MM.1S (cell line): Measurements from ENCODE around the gene GAA.
"Not testable (repeated sequence)": the region's sequence is repeated elsewhere in the genome, so short reads cannot be mapped to it uniquely, and the experiment has no call there.

Experiments
- DNase-seq: peaks from one replicate; pipeline ENCODE4 v3.0.0-alpha.2; 2015
- H2AFZ ChIP-seq: fragments of 300-600 bp; sonication (generic); 2 replicates; pipeline ENCODE4 v1.6.0; 2016; ENCODE audit warnings: antibody characterized with exemption, low read length
- H3F3A ChIP-seq: fragments of 300-600 bp; sonication (generic); 2 replicates; pipeline ENCODE4 v1.6.1; 2016; ENCODE audit warnings: mild to moderate bottlenecking, antibody characterized with exemption, low read length, moderate library complexity, mixed read lengths; ENCODE audit not compliant: insufficient read depth
- H3K27ac ChIP-seq: fragments of 300-600 bp; sonication (generic); 2 replicates; pipeline ENCODE4 v1.5.1; 2016; ENCODE audit warnings: mild to moderate bottlenecking, low read length
- H3K27me3 ChIP-seq: fragments of 300-600 bp; sonication (generic); replicated peaks from 2 replicates; pipeline ENCODE4 v1.6.0; 2016; ENCODE audit warnings: low read length; ENCODE audit not compliant: insufficient read depth
- H3K36me3 ChIP-seq: fragments of 300-600 bp; sonication (generic); replicated peaks from 2 replicates; pipeline ENCODE4 v1.6.1; 2016; ENCODE audit warnings: mild to moderate bottlenecking, low read length, mixed read lengths; ENCODE audit not compliant: insufficient read depth
- H3K4me1 ChIP-seq: fragments of 300-600 bp; sonication (generic); 2 replicates; pipeline ENCODE4 v1.6.1; 2016; ENCODE audit warnings: low read length, mixed read lengths
- H3K4me2 ChIP-seq: fragments of 300-600 bp; sonication (generic); 2 replicates; pipeline ENCODE4 v1.6.0; 2016; ENCODE audit warnings: low read depth, low read length
- H3K4me3 ChIP-seq: fragments of 300-600 bp; sonication (generic); 2 replicates; pipeline ENCODE4 v1.5.1; 2016; ENCODE audit warnings: low read length, mixed read lengths
- H3K79me2 ChIP-seq: fragments of 300-600 bp; sonication (generic); 2 replicates; pipeline ENCODE4 v1.6.1; 2016; ENCODE audit warnings: mixed run types, low read length, mixed read lengths
- H3K9ac ChIP-seq: fragments of 300-600 bp; sonication (generic); 2 replicates; pipeline ENCODE4 v1.6.1; 2016; ENCODE audit warnings: low read length, mixed read lengths
- H3K9me2 ChIP-seq: fragments of 300-600 bp; sonication (generic); replicated peaks from 2 replicates; pipeline ENCODE4 v1.6.1; 2016; ENCODE audit warnings: mild to moderate bottlenecking, low read length, mixed read lengths; ENCODE audit not compliant: insufficient read depth
- H3K9me3 ChIP-seq: fragments of 300-600 bp; sonication (generic); replicated peaks from 2 replicates; pipeline ENCODE4 v1.6.1; 2016; ENCODE audit warnings: mild to moderate bottlenecking, low read length, mixed read lengths; ENCODE audit not compliant: insufficient read depth
- H4K20me1 ChIP-seq: fragments of 300-600 bp; sonication (generic); 2 replicates; pipeline ENCODE4 v1.6.1; 2016; ENCODE audit warnings: mild to moderate bottlenecking, low read length, moderate library complexity, mixed read lengths; ENCODE audit not compliant: insufficient read depth
- CTCF ChIP-seq: fragments of 300-600 bp; sonication (generic); IDR thresholded peaks from 2 replicates; pipeline ENCODE4 v1.5.1; 2016; ENCODE audit warnings: antibody characterized with exemption, low read length, mixed read lengths
- EZH2 ChIP-seq: fragments of 300-600 bp; sonication (generic); optimal IDR thresholded peaks from 2 replicates; pipeline ENCODE3; 2017; ENCODE audit warnings: low read depth, mild to moderate bottlenecking, antibody characterized with exemption, low read length, mixed read lengths
- EZH2phosphoT487 ChIP-seq: fragments of 300-600 bp; sonication (generic); IDR thresholded peaks from 2 replicates; pipeline ENCODE4 v1.6.1; 2018; ENCODE audit warnings: antibody characterized with exemption, low read length

GAA gene

DNA sequence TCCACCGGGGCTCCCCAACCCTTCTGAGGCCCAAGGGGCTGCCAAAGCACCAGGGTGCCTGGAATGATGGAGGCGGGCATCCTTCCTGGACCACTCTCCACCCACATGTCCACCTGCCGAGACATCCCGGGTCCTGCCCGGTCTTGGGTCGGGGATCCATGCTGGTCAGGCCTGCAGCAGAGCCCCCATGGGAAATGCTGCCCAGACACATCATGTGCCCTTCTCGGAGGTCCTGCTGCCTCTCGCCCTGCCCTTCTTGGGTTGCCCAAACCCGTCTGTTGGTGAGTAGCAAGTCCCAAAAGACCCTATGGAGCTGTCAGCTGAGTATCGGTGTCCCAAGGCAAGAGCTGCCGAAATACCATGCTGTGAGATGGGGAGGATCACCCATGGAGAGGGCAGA lies 14.8 kb upstream of the GAA start:
- no peaks in the 10 kb centered on the region for H3F3A ChIP-seq
- H3K27me3 ChIP-seq = peaks cover 94% of the 10 kb centered on the region
- H3K79me2 ChIP-seq = no peaks in the 10 kb centered on the region
- H3K4me2 ChIP-seq = no peak overlapping the region
- no peak for DNase-seq
- H3K27ac ChIP-seq = no peak overlapping the region
- H3K9me2 ChIP-seq = no peaks in the 10 kb centered on the region
- no peaks in the 10 kb centered on the region for H3K9me3 ChIP-seq
- H3K36me3 ChIP-seq = no peaks in the 10 kb centered on the region
- no peak overlapping the region for H3K9ac ChIP-seq
- H2AFZ ChIP-seq = no peak overlapping the region
- TF ChIP-seq EZH2 (no peak), CTCF (no peak), EZH2phosphoT487 (no peak)
- no peaks in the 10 kb centered on the region for H3K4me1 ChIP-seq
- no peak overlapping the region for H3K4me3 ChIP-seq
- H4K20me1 ChIP-seq = no peaks in the 10 kb centered on the region

DNA sequence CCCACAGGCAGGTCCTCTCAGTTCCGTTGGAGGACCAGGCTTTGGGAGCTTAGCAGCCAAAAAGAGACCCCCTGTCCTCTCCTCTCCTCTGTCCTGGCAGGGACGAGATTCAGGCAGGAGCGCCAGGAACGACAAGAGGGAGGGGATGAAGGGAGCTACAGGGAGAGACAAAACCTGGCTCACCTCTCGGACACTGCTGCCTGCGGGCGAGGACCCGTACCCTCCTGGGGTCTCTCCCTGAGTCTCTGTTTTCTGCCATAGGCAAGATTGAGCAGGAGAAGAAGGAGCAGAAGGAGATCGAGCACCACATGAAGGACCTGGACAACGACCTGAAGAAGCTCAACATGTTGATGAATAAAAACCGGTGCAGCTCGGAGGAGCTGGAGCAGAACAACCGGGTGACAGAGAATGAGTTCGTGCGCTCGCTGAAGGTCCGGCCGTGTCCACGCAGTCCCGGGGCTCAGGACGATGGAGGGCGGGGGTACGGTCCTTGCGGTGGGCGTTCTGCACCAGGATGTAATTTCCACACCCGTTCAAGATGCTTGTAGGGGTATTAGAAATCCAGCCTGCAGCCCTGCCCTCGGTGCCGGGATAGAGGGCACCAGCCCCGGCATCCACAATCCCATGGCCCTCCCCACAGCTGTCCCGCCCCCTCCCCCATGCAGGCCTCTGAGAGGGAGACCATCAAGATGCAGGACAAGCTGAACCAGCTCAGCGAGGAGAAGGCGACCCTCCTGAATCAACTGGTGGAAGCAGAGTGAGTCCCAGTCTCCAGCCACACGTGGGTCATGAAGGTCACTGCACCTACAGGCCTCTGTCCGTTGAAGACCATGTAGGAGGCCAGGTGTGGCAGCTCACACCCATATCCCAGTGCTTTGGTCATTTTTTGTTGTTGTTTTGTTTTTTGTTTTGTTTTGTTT lies 13.8 kb upstream of the GAA start:
- Histone ChIP-seq H3F3A (no peaks in the 10 kb centered on the region), H3K27me3 (peaks cover 96% of the 10 kb centered on the region)
- no peak for TF ChIP-seq EZH2
- no peak for TF ChIP-seq EZH2phosphoT487
- TF ChIP-seq CTCF = no peak

GRCh38 chr17:80089762-80090161 lies 11.6 kb upstream of the GAA start:
- H2AFZ ChIP-seq = no peak overlapping the region
- no peaks in the 10 kb centered on the region for H3K4me1 ChIP-seq
- no peak overlapping the region for H3K27ac ChIP-seq
- no peaks in the 10 kb centered on the region for H4K20me1 ChIP-seq
- DNase-seq = no peak
- H3K79me2 ChIP-seq = no peaks in the 10 kb centered on the region
- H3K4me2 ChIP-seq = no peak overlapping the region
- no peaks in the 10 kb centered on the region for H3K9me3 ChIP-seq
- H3K9me2 ChIP-seq = no peaks in the 10 kb centered on the region
- H3K4me3 ChIP-seq = no peak overlapping the region
- no peaks in the 10 kb centered on the region for H3F3A ChIP-seq
- TF ChIP-seq CTCF = no peak
- TF ChIP-seq EZH2 = no peak
- no peak for TF ChIP-seq EZH2phosphoT487
- H3K9ac ChIP-seq = no peak overlapping the region
- peaks cover 98% of the 10 kb centered on the region for H3K27me3 ChIP-seq
- H3K36me3 ChIP-seq = no peaks in the 10 kb centered on the region

More for the DNA sequence above, 13.8 kb upstream of the GAA start:
- no peak overlapping the region for H2AFZ ChIP-seq
- H3K4me2 ChIP-seq = no peak overlapping the region
- H3K9me3 ChIP-seq = no peaks in the 10 kb centered on the region
- no peaks in the 10 kb centered on the region for H3K79me2 ChIP-seq
- no peaks in the 10 kb centered on the region for H4K20me1 ChIP-seq
- DNase-seq = no peak
- H3K9ac ChIP-seq = no peak overlapping the region
- no peak overlapping the region for H3K27ac ChIP-seq
- no peaks in the 10 kb centered on the region for H3K4me1 ChIP-seq
- no peak overlapping the region for H3K4me3 ChIP-seq
- no peaks in the 10 kb centered on the region for H3K36me3 ChIP-seq
- H3K9me2 ChIP-seq = no peaks in the 10 kb centered on the region

DNA sequence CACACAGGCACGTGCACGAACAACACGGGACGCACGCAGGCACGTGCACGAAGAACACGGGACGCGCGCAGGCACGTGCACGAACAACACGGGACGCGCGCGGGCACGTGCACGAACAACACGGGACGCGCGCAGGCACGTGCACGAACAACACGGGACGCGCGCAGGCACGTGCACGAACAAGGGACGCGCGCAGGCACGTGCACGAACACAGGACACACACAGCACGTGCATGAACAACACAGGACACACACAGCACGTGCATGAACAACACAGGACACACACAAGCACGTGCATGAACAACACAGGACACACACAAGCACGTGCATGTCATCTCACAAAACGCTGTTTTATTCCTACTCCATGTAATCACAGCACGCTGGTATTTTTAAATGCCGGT lies 11.2 kb upstream of the GAA start:
- H3K4me1 ChIP-seq, H2AFZ ChIP-seq, H3F3A ChIP-seq, H3K9me3 ChIP-seq, H3K27ac ChIP-seq, H3K36me3 ChIP-seq, H3K9ac ChIP-seq, H3K79me2 ChIP-seq, H3K9me2 ChIP-seq, H3K4me2 ChIP-seq, DNase-seq, H3K4me3 ChIP-seq, H4K20me1 ChIP-seq: not testable (repeated sequence)
- peaks cover 98% of the 10 kb centered on the region for H3K27me3 ChIP-seq
